ENCODE measurements around the gene CCDC81.

Gene CCDC81

DNA sequence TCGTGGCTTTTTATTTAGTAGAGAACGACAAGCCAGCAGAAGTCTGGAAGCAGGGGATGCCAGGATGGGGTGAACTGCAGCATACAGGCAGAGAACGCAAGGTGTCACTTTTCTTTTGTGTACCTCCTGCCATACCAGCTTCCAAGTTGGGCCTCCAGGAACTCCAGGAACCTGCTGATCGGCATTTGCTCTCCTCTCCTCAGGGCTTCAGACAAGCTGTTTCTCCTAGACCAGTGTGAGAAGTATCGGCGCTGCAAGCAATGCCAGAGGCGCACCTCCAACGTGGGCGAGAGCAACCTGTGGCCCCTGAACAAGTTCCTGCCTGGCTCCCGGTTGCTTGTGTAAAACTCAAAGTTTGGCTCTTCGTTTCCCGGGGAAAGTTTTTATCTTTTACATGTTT lies 47.7 kb downstream of the CCDC81 start:
- TF ChIP-seq SIN3A (IDR thresholded peaks at IDR 0.05; ENCODE audit: borderline replicate concordance, insufficient read depth, low read length) (no peak), REST (IDR thresholded peaks at IDR 0.05; ENCODE audit: insufficient read depth in 1 of 2, low read depth in 2 of 2, low read length in 2 of 2) (no peak), POLR2AphosphoS5 (IDR thresholded peaks at IDR 0.05; ENCODE audit: low read depth, low read length) (no peak), TAF1 (IDR thresholded peaks at IDR 0.05; ENCODE audit: borderline replicate concordance, insufficient read depth, low read length) (no peak), FOXP2 (optimal IDR thresholded peaks at IDR 0.05; ENCODE audit: borderline replicate concordance, extremely low read depth, extremely low read length, insufficient read depth) (no peak)

GRCh38 chr11:86427441-86427840 lies 52.8 kb downstream of the CCDC81 start:
- TF ChIP-seq POLR2AphosphoS5 (IDR thresholded peaks at IDR 0.05; ENCODE audit: low read depth, low read length) (no peak), FOXP2 (optimal IDR thresholded peaks at IDR 0.05; ENCODE audit: borderline replicate concordance, extremely low read depth, extremely low read length, insufficient read depth) (no peak), REST (IDR thresholded peaks at IDR 0.05; ENCODE audit: insufficient read depth in 1 of 2, low read depth in 2 of 2, low read length in 2 of 2) (no peak), SIN3A (IDR thresholded peaks at IDR 0.05; ENCODE audit: borderline replicate concordance, insufficient read depth, low read length) (no peak), TAF1 (IDR thresholded peaks at IDR 0.05; ENCODE audit: borderline replicate concordance, insufficient read depth, low read length) (no peak)

DNA sequence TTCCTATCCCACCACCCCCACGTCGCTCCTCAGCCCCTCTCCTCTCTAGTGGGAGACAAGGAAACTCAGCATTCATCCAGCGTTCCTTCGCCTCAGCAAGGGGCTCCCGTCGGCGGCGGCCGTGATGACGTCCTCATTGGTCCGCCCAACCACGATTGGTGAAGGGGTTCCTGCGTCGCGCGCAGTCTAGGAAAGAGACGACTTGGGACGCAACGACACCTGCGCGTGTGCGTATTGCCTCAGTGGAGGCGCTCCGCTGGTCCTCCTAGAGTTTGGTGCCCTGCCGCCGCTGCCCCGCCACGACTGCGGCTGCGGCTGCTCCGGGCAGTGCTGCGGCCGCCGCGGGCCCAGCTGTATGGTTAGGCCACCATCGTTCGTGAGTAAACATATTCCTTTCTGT lies 56.6 kb downstream of the CCDC81 start:
- TF ChIP-seq REST (IDR thresholded peaks at IDR 0.05; ENCODE audit: insufficient read depth in 1 of 2, low read depth in 2 of 2, low read length in 2 of 2) (no peak), SIN3A (IDR thresholded peaks at IDR 0.05; ENCODE audit: borderline replicate concordance, insufficient read depth, low read length) (no peak), TAF1 (IDR thresholded peaks at IDR 0.05; ENCODE audit: borderline replicate concordance, insufficient read depth, low read length) (no peak), FOXP2 (optimal IDR thresholded peaks at IDR 0.05; ENCODE audit: borderline replicate concordance, extremely low read depth, extremely low read length, insufficient read depth) (no peak), POLR2AphosphoS5 (IDR thresholded peaks at IDR 0.05; ENCODE audit: low read depth, low read length) (no peak)

GRCh38 chr11:86435711-86436110 lies 61.0 kb downstream of the CCDC81 start:
- TF ChIP-seq TAF1 (IDR thresholded peaks at IDR 0.05; ENCODE audit: borderline replicate concordance, insufficient read depth, low read length) (no peak), FOXP2 (optimal IDR thresholded peaks at IDR 0.05; ENCODE audit: borderline replicate concordance, extremely low read depth, extremely low read length, insufficient read depth) (no peak), POLR2AphosphoS5 (IDR thresholded peaks at IDR 0.05; ENCODE audit: low read depth, low read length) (no peak), SIN3A (IDR thresholded peaks at IDR 0.05; ENCODE audit: borderline replicate concordance, insufficient read depth, low read length) (no peak)

GRCh38 chr11:86438685-86439084 lies 64.0 kb downstream of the CCDC81 start:
- TF ChIP-seq REST (IDR thresholded peaks at IDR 0.05; ENCODE audit: insufficient read depth in 1 of 2, low read depth in 2 of 2, low read length in 2 of 2) (no peak), SIN3A (IDR thresholded peaks at IDR 0.05; ENCODE audit: borderline replicate concordance, insufficient read depth, low read length) (no peak), FOXP2 (optimal IDR thresholded peaks at IDR 0.05; ENCODE audit: borderline replicate concordance, extremely low read depth, extremely low read length, insufficient read depth) (no peak), POLR2AphosphoS5 (IDR thresholded peaks at IDR 0.05; ENCODE audit: low read depth, low read length) (no peak), TAF1 (IDR thresholded peaks at IDR 0.05; ENCODE audit: borderline replicate concordance, insufficient read depth, low read length) (no peak)
